HepG2 (cell line): ENCODE measurements around the gene COMT. TPM values are rescaled to one million over a fixed set of nuclear protein-coding genes. Genes with fewer than 3 reads are reported as not detected.

ENCODE experiments used
- ATF7 ChIP-seq, 2 experiments: fragments of 450-650 bp in 1 of 2; sonication (generic) in 1 of 2; formaldehyde crosslinking in 1 of 2; IDR thresholded peaks; 2 replicates each; pipeline versions ENCODE4 v1.4.0 to v1.6.1; 2016 to 2020; ENCODE audit warnings: antibody characterized with exemption in 1 of 2, mild to moderate bottlenecking in 1 of 2, missing genetic modification reagents in 1 of 2
- CREBL2 ChIP-seq: sonication (generic); formaldehyde crosslinking; IDR thresholded peaks from 2 replicates; pipeline ENCODE4 v1.8.1; 2023; ENCODE audit warnings: missing genetic modification reagents, mild to moderate bottlenecking, borderline replicate concordance
- PATZ1 ChIP-seq: sonication (generic); formaldehyde crosslinking; IDR thresholded peaks from 2 replicates; pipeline ENCODE4 v1.4.0; 2020; ENCODE audit warnings: missing genetic modification reagents
- RFX3 ChIP-seq: IDR thresholded peaks from 2 replicates; pipeline ENCODE4 v1.6.1; 2016; ENCODE audit warnings: missing biosample characterization, missing genetic modification reagents
- SMYD3 ChIP-seq: sonication (generic); formaldehyde crosslinking; IDR thresholded peaks from 2 replicates; pipeline ENCODE4 v1.8.1; 2023; ENCODE audit warnings: mild to moderate bottlenecking, missing genetic modification reagents
- SOX13 ChIP-seq, 3 experiments: fragments of 450-650 bp in 1 of 3; sonication (generic) in 1 of 3; formaldehyde crosslinking in 1 of 3; IDR thresholded peaks in 2 of 3; conservative IDR thresholded peaks in 1 of 3; 2 replicates each; pipeline versions ENCODE4 v1.5.0 to v1.6.1; 2016 to 2020; ENCODE audit warnings: antibody characterized with exemption in 1 of 3, mild to moderate bottlenecking in 1 of 3, missing compliant biosample characterization in 1 of 3, missing genetic modification reagents in 1 of 3, moderate library complexity in 1 of 3
- SP140L ChIP-seq: sonication (generic); formaldehyde crosslinking; IDR thresholded peaks from 2 replicates; pipeline ENCODE4 v1.4.0; 2020; ENCODE audit warnings: missing genetic modification reagents, borderline replicate concordance
- TOE1 ChIP-seq: sonication (generic); formaldehyde crosslinking; IDR thresholded peaks from 2 replicates; pipeline ENCODE4 v1.4.0; 2020; ENCODE audit warnings: mild to moderate bottlenecking, missing genetic modification reagents
- ZBTB14 ChIP-seq: sonication (generic); formaldehyde crosslinking; IDR thresholded peaks from 2 replicates; pipeline ENCODE4 v1.4.0; 2020; ENCODE audit warnings: missing genetic modification reagents
- ZNF230 ChIP-seq: sonication (generic); formaldehyde crosslinking; IDR thresholded peaks from 2 replicates; pipeline ENCODE4 v1.4.0; 2020; ENCODE audit warnings: mild to moderate bottlenecking, missing genetic modification reagents
- ZNF282 ChIP-seq: fragments of 450-650 bp; IDR thresholded peaks from 2 replicates; pipeline ENCODE4 v1.6.1; 2018; ENCODE audit not compliant: partially characterized antibody
- ZNF446 ChIP-seq: sonication (generic); formaldehyde crosslinking; IDR thresholded peaks from 2 replicates; pipeline ENCODE4 v1.5.0; 2020; ENCODE audit warnings: mild to moderate bottlenecking, missing genetic modification reagents
- ZNF703 ChIP-seq: sonication (generic); formaldehyde crosslinking; IDR thresholded peaks from 2 replicates; pipeline ENCODE4 v1.5.1; 2020; ENCODE audit warnings: missing genetic modification reagents, mild to moderate bottlenecking, moderate library complexity, borderline replicate concordance
- polyA plus RNA-seq, 8 experiments: library from polyadenylated mRNA; depleted of rRNA in 3 of 8; stranded (reverse) in 7 of 8; unstranded in 1 of 8; fragments of >200 nt; fragmentation: Illumina TruSeq in 4 of 8; extraction: Trizol in 4 of 8; gene quantifications; 2 replicates each; pipeline versions ENCODE4 v1.2.1 to v1.2.3, GENCODE V29; 2011 to 2016; ENCODE audit warnings: low read depth in 4 of 8, missing spikeins in 1 of 8, mixed read lengths in 1 of 8; ENCODE audit not compliant: insufficient read depth in 1 of 8
- total RNA-seq, 5 experiments: library from RNA; depleted of rRNA; stranded (reverse); fragments of >200 nt; fragmentation: Illumina TruSeq; extraction: Trizol; gene quantifications; 2 replicates each; pipeline ENCODE4 v1.2.3, GENCODE V29; 2016; ENCODE audit warnings: low read depth in 1 of 5
- TF ChIP-seq, protein P1 (sequence below): sonication (generic); formaldehyde crosslinking; IDR thresholded peaks from 2 replicates; pipeline ENCODE4 v1.4.0; 2020; ENCODE audit warnings: missing genetic modification reagents
- TF ChIP-seq, protein P2 (sequence below): sonication (generic); formaldehyde crosslinking; IDR thresholded peaks from 2 replicates; pipeline ENCODE4 v1.5.1; 2020; ENCODE audit warnings: missing genetic modification reagents, mild to moderate bottlenecking, borderline replicate concordance
- TF ChIP-seq, protein P3 (sequence below): sonication (generic); formaldehyde crosslinking; IDR thresholded peaks from 2 replicates; pipeline ENCODE4 v1.4.0; 2020; ENCODE audit warnings: mild to moderate bottlenecking, low read depth, missing genetic modification reagents

The COMT gene
- total and polyA plus RNA-seq, 2 of the 13 experiments (the other 11 are each of a cell fraction or from before 2014, with no cell fraction given), result 156 to 162 TPM

DNA sequence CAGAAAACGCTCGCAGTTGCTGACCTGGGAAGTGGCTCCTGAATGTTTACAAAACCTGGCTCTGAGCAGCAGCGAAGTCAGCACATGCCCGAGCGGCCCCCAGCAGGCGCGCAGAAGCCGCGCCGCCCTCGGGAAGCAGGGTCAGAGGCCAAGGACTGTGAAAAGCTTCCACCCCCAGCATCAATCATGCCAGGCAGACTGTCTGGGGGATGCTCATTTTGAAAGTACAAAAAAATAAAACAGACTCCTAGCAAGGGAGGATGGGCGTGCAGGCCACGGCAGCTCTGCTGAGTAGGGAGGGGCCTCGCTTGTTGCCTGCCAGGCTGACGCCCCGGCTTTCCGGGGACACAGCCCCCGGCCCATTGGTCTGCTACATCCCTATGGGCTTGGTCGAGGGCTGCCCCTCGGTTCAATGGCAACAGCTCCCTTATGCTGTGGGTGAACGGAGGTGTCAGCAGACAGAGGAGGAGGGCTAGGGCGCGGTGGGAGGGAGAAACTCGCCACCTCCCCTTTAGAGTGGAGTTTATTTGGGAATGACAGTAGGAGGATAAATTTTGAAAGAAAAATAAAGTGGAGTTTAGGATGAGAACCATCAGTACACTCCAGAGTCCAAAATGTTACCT, 49.2 kb upstream of the COMT start (continued):
- TF ChIP-seq SOX13 (IDR thresholded peaks at IDR 0.05) (no peak), SOX13 (CRISPR knock-in tag; conservative IDR thresholded peaks at IDR 0.05 in 1 of 2, IDR thresholded peaks at IDR 0.05 in 1 of 2) (peak in 1 of 2 experiments; percentile 85; a peak in 2 of 4 replicates), PATZ1 (peak; percentile 96), ATF7 (IDR thresholded peaks at IDR 0.05) (no peak), ATF7 (CRISPR knock-in tag; IDR thresholded peaks at IDR 0.05) (peak; percentile 68; the same call in 1 of the 2 replicates), CREBL2 (CRISPR knock-in tag) (peak; percentile 98), ZNF703 (CRISPR knock-in tag) (peak; percentile 86), ZNF282 (no peak), TOE1 (CRISPR knock-in tag) (peak; percentile 92; the same call in 1 of the 2 replicates), ZNF446 (CRISPR knock-in tag) (peak; percentile 98), SP140L (peak; percentile 94; the same call in 1 of the 2 replicates), SMYD3 (CRISPR knock-in tag) (peak; percentile 98), RFX3 (CRISPR knock-in tag) (peak; percentile 24; the same call in 1 of the 2 replicates), ZNF230 (CRISPR knock-in tag) (peak; percentile 98; the same call in 1 of the 2 replicates), ZBTB14 (peak; percentile 63; the same call in 1 of the 2 replicates)
- TF ChIP-seq, protein P1, sequence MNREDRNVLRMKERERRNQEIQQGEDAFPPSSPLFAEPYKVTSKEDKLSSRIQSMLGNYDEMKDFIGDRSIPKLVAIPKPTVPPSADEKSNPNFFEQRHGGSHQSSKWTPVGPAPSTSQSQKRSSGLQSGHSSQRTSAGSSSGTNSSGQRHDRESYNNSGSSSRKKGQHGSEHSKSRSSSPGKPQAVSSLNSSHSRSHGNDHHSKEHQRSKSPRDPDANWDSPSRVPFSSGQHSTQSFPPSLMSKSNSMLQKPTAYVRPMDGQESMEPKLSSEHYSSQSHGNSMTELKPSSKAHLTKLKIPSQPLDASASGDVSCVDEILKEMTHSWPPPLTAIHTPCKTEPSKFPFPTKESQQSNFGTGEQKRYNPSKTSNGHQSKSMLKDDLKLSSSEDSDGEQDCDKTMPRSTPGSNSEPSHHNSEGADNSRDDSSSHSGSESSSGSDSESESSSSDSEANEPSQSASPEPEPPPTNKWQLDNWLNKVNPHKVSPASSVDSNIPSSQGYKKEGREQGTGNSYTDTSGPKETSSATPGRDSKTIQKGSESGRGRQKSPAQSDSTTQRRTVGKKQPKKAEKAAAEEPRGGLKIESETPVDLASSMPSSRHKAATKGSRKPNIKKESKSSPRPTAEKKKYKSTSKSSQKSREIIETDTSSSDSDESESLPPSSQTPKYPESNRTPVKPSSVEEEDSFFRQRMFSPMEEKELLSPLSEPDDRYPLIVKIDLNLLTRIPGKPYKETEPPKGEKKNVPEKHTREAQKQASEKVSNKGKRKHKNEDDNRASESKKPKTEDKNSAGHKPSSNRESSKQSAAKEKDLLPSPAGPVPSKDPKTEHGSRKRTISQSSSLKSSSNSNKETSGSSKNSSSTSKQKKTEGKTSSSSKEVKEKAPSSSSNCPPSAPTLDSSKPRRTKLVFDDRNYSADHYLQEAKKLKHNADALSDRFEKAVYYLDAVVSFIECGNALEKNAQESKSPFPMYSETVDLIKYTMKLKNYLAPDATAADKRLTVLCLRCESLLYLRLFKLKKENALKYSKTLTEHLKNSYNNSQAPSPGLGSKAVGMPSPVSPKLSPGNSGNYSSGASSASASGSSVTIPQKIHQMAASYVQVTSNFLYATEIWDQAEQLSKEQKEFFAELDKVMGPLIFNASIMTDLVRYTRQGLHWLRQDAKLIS (CRISPR knock-in tag), result 0 out of 2 replicates have a peak, but pooled peaks have one; percentile 70
- TF ChIP-seq, protein P2, sequence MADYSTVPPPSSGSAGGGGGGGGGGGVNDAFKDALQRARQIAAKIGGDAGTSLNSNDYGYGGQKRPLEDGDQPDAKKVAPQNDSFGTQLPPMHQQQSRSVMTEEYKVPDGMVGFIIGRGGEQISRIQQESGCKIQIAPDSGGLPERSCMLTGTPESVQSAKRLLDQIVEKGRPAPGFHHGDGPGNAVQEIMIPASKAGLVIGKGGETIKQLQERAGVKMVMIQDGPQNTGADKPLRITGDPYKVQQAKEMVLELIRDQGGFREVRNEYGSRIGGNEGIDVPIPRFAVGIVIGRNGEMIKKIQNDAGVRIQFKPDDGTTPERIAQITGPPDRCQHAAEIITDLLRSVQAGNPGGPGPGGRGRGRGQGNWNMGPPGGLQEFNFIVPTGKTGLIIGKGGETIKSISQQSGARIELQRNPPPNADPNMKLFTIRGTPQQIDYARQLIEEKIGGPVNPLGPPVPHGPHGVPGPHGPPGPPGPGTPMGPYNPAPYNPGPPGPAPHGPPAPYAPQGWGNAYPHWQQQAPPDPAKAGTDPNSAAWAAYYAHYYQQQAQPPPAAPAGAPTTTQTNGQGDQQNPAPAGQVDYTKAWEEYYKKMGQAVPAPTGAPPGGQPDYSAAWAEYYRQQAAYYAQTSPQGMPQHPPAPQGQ (CRISPR knock-in tag), result no peak
- TF ChIP-seq, protein P3, sequence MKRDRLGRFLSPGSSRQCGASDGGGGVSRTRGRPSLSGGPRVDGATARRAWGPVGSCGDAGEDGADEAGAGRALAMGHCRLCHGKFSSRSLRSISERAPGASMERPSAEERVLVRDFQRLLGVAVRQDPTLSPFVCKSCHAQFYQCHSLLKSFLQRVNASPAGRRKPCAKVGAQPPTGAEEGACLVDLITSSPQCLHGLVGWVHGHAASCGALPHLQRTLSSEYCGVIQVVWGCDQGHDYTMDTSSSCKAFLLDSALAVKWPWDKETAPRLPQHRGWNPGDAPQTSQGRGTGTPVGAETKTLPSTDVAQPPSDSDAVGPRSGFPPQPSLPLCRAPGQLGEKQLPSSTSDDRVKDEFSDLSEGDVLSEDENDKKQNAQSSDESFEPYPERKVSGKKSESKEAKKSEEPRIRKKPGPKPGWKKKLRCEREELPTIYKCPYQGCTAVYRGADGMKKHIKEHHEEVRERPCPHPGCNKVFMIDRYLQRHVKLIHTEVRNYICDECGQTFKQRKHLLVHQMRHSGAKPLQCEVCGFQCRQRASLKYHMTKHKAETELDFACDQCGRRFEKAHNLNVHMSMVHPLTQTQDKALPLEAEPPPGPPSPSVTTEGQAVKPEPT, result peak; percentile 97; the same call in 1 of the 2 replicates
